ENCODE results near the gene MAP4K3.

DNA sequence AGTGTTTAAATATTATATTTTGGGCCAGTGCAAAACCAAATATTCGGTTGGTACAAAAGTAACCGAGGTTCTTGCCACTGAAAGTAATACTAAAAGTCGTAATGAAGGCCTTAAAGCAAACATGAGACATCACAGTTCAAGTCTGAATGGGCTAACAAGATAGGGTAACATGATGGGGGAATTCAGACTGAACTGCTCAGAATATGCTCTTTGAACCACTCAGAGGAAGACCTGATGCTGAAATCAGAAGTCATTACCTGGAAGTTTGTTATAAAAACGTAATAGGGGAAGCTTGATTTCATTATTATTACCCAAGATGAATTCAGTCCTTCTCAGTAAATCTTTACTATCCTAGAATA is 219.9 kb downstream of the MAP4K3 start:
- TF ChIP-seq POLR2A (IDR thresholded peaks at IDR 0.05; ENCODE audit: extremely low read depth, insufficient read length) (no peak), MYC (IDR thresholded peaks at IDR 0.05; ENCODE audit: low read depth, low read length) (no peak)
- TF ChIP-seq, protein P1, sequence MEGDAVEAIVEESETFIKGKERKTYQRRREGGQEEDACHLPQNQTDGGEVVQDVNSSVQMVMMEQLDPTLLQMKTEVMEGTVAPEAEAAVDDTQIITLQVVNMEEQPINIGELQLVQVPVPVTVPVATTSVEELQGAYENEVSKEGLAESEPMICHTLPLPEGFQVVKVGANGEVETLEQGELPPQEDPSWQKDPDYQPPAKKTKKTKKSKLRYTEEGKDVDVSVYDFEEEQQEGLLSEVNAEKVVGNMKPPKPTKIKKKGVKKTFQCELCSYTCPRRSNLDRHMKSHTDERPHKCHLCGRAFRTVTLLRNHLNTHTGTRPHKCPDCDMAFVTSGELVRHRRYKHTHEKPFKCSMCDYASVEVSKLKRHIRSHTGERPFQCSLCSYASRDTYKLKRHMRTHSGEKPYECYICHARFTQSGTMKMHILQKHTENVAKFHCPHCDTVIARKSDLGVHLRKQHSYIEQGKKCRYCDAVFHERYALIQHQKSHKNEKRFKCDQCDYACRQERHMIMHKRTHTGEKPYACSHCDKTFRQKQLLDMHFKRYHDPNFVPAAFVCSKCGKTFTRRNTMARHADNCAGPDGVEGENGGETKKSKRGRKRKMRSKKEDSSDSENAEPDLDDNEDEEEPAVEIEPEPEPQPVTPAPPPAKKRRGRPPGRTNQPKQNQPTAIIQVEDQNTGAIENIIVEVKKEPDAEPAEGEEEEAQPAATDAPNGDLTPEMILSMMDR (IDR thresholded peaks at IDR 0.05; ENCODE audit: low read depth, low read length): no peak
- TF ChIP-seq, protein P2, sequence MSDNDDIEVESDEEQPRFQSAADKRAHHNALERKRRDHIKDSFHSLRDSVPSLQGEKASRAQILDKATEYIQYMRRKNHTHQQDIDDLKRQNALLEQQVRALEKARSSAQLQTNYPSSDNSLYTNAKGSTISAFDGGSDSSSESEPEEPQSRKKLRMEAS (IDR thresholded peaks at IDR 0.05; ENCODE audit: low read depth, low read length): no peak
